DND-41 (cell line): ENCODE data around the gene TBX4.

Experiments
- ATAC-seq: fragments of 200-7000 bp; cut with Tn5 transposase; 3 replicates; pipeline ENCODE4 v1.9.1; 2021; ENCODE audit warnings: low read depth; ENCODE audit not compliant: insufficient read depth
- DNase-seq: peaks from one replicate; pipeline ENCODE4 v3.0.0-alpha.2; 2020
- H2AFZ ChIP-seq: 2 replicates; pipeline ENCODE4 v1.6.0; 2012; ENCODE audit warnings: low read depth, low read length
- H3K27ac ChIP-seq: 2 replicates; pipeline ENCODE4 v1.5.1; 2012; ENCODE audit warnings: low read length, inconsistent platforms
- H3K27me3 ChIP-seq: fragments of 200-600 bp; sonication (generic); 2 replicates; pipeline ENCODE4 v1.6.0; 2012; ENCODE audit warnings: low read length, mild to moderate bottlenecking, inconsistent platforms; ENCODE audit not compliant: insufficient read depth, poor library complexity
- H3K36me3 ChIP-seq: 2 replicates; pipeline ENCODE4 v1.5.1; 2012; ENCODE audit warnings: low read length, inconsistent platforms; ENCODE audit not compliant: insufficient read depth
- H3K4me1 ChIP-seq: 2 replicates; pipeline ENCODE4 v1.5.1; 2012; ENCODE audit warnings: mild to moderate bottlenecking, low read length; ENCODE audit not compliant: insufficient read depth
- H3K4me2 ChIP-seq: 2 replicates; pipeline ENCODE4 v1.6.0; 2012; ENCODE audit warnings: mild to moderate bottlenecking, moderate library complexity, low read length, inconsistent platforms; ENCODE audit not compliant: insufficient read depth
- H3K4me3 ChIP-seq, 2 experiments: fragments of 200-600 bp in 1 of 2; shearing (Covaris generic) in 1 of 2; 2 replicates each; pipeline ENCODE4 v1.5.1; 2012 to 2016; ENCODE audit warnings: inconsistent platforms in 2 of 2, low read length in 2 of 2, mild to moderate bottlenecking in 2 of 2, low read depth in 1 of 2, moderate library complexity in 1 of 2
- H3K79me2 ChIP-seq: 2 replicates; pipeline ENCODE4 v1.6.0; 2012; ENCODE audit warnings: low read length, inconsistent platforms; ENCODE audit not compliant: insufficient read depth
- H3K9ac ChIP-seq: 2 replicates; pipeline ENCODE4 v1.6.0; 2012; ENCODE audit warnings: low read depth, mild to moderate bottlenecking, inconsistent platforms, low read length, moderate library complexity
- H3K9me3 ChIP-seq: 2 replicates; pipeline ENCODE4 v1.5.1; 2012; ENCODE audit warnings: low read length, moderate library complexity, mild to moderate bottlenecking, inconsistent platforms; ENCODE audit not compliant: insufficient read depth, severe bottlenecking
- H4K20me1 ChIP-seq: 2 replicates; pipeline ENCODE4 v1.6.0; 2012; ENCODE audit warnings: low read length; ENCODE audit not compliant: insufficient read depth
- CTCF ChIP-seq: IDR thresholded peaks from 2 replicates; pipeline ENCODE4 v1.5.1; 2012; ENCODE audit warnings: borderline replicate concordance, low read length, moderate library complexity, mild to moderate bottlenecking; ENCODE audit not compliant: poor library complexity, severe bottlenecking; ENCODE audit errors: extremely low read depth
- EZH2 ChIP-seq: IDR thresholded peaks from 3 replicates; pipeline ENCODE4 v1.6.1; 2012; ENCODE audit warnings: borderline replicate concordance, low read depth, mild to moderate bottlenecking, moderate library complexity, low read length, inconsistent platforms; ENCODE audit not compliant: severe bottlenecking

TBX4 gene

GRCh38 chr17:61459142-61459809 is 7.1 kb downstream of the TBX4 start:
- ATAC-seq: no peak
- no peak for DNase-seq
- H3K79me2 ChIP-seq: no peaks in the 10 kb centered on the region
- H3K4me2 ChIP-seq: no peak overlapping the region
- H3K36me3 ChIP-seq: no peaks in the 10 kb centered on the region
- TF ChIP-seq EZH2 (no peak), CTCF (no peak)
- H2AFZ ChIP-seq: no peak overlapping the region
- H4K20me1 ChIP-seq: no peaks in the 10 kb centered on the region
- no peak overlapping the region for H3K27ac ChIP-seq
- no peak overlapping the region for H3K4me3 ChIP-seq
- no peaks in the 10 kb centered on the region for H3K4me1 ChIP-seq
- H3K27me3 ChIP-seq: peaks cover 33% of the 10 kb centered on the region
- H3K9ac ChIP-seq: no peak overlapping the region
- no peaks in the 10 kb centered on the region for H3K9me3 ChIP-seq

GRCh38 chr17:61459939-61460718 is 7.9 kb downstream of the TBX4 start:
- H3K27me3 ChIP-seq: peaks cover 33% of the 10 kb centered on the region
- TF ChIP-seq EZH2: no peak
- no peak for TF ChIP-seq CTCF
- H3K4me2 ChIP-seq: no peak overlapping the region
- H3K36me3 ChIP-seq: no peaks in the 10 kb centered on the region
- no peaks in the 10 kb centered on the region for H3K9me3 ChIP-seq
- DNase-seq: no peak
- H3K79me2 ChIP-seq: no peaks in the 10 kb centered on the region
- ATAC-seq: no peak
- H2AFZ ChIP-seq: no peak overlapping the region
- no peaks in the 10 kb centered on the region for H4K20me1 ChIP-seq
- H3K27ac ChIP-seq: no peak overlapping the region
- no peak overlapping the region for H3K9ac ChIP-seq
- H3K4me1 ChIP-seq: no peaks in the 10 kb centered on the region
- H3K4me3 ChIP-seq: no peak overlapping the region

GRCh38 chr17:61460796-61461585 is 8.8 kb downstream of the TBX4 start:
- Histone ChIP-seq H3K27me3 (peaks cover 35% of the 10 kb centered on the region), H3K27ac (no peak overlapping the region), H3K9me3 (no peaks in the 10 kb centered on the region), H3K79me2 (no peaks in the 10 kb centered on the region), H4K20me1 (no peaks in the 10 kb centered on the region), H3K36me3 (no peaks in the 10 kb centered on the region), H2AFZ (no peak overlapping the region), H3K9ac (no peak overlapping the region), H3K4me3 (no peak overlapping the region), H3K4me2 (no peak overlapping the region), H3K4me1 (no peaks in the 10 kb centered on the region)
- DNase-seq (no peak), ATAC-seq (no peak)
- no peak for TF ChIP-seq CTCF
- TF ChIP-seq EZH2: no peak
